Renal cortex interstitium (tissue), 11 donors: ENCODE data around the gene STOX2. TPM values are rescaled to one million over a fixed set of nuclear protein-coding genes. Genes with fewer than 3 reads are reported as not detected.
A peak's percentile ranks its signal among the peaks of the same experiment; 100 is the strongest.

Experiments
- DNase-seq, 11 donors: peaks; one replicate each; pipeline ENCODE4 v3.0.0-alpha.2; 2013; ENCODE audit warnings: low read depth in 9 of 11, low spot score in 4 of 11; ENCODE audit errors: extremely low read depth in 1 of 11
- polyA plus RNA-seq, 3 donors: library from polyadenylated mRNA; unstranded; fragments of 120-200 nt; gene quantifications; one replicate each; pipeline ENCODE4 v1.2.1, GENCODE V29; 2013; ENCODE audit not compliant: insufficient read length in 3 of 3

The STOX2 gene
- polyA plus RNA-seq, 3 donors: 10.1 to 13.0 (median 11.3) TPM

GRCh38 chr4:183878251-183878970, 26.7 kb upstream of the STOX2 start:
- DNase-seq: no peak

GRCh38 chr4:183885205-183885720, 19.8 kb upstream of the STOX2 start:
- DNase-seq: no peak

- no peak for DNase-seq
Measured at GRCh38 chr4:183887351-183887750, 17.8 kb upstream of the STOX2 start.

GRCh38 chr4:183888564-183888963, 16.5 kb upstream of the STOX2 start:
- DNase-seq: no peak

- DNase-seq: no peak
Measured at GRCh38 chr4:183889190-183889589, 15.9 kb upstream of the STOX2 start.

GRCh38 chr4:183897193-183897592, 7.9 kb upstream of the STOX2 start:
- DNase-seq: no peak

GRCh38 chr4:183898456-183898855, 6.7 kb upstream of the STOX2 start:
- no peak for DNase-seq

- no peak for DNase-seq
Measured at GRCh38 chr4:183903021-183903760, 1.9 kb upstream of the STOX2 start.

GRCh38 chr4:183905593-183906488, 734 bp downstream of the STOX2 start:
- DNase-seq: peak in 3 of 11 donors; percentile 33 to 48 (median 43)

GRCh38 chr4:183906489-183906738, 1.3 kb downstream of the STOX2 start:
- DNase-seq: no peak

- peak in 1 of 11 donors; percentile 17 for DNase-seq
Measured at GRCh38 chr4:183906739-183907651, 1.9 kb downstream of the STOX2 start.

- DNase-seq: peak in 1 of 11 donors; percentile 13
Measured at GRCh38 chr4:183907871-183908683, 3.0 kb downstream of the STOX2 start.

- DNase-seq: no peak
Measured at GRCh38 chr4:183909187-183909586, 4.1 kb downstream of the STOX2 start.

- DNase-seq: no peak
Measured at GRCh38 chr4:183909801-183910200, 4.7 kb downstream of the STOX2 start.

GRCh38 chr4:183912585-183912984, 7.5 kb downstream of the STOX2 start:
- no peak for DNase-seq

- no peak for DNase-seq
Measured at GRCh38 chr4:183915976-183916375, 10.9 kb downstream of the STOX2 start.

- DNase-seq: no peak
Measured at GRCh38 chr4:183918696-183919095, 13.6 kb downstream of the STOX2 start.

- DNase-seq: no peak
Measured at GRCh38 chr4:183919141-183919540, 14.0 kb downstream of the STOX2 start.
